Type B pancreatic cell (in vitro differentiated cells): ENCODE results near the gene CARHSP1. TPM values are rescaled to one million over a fixed set of nuclear protein-coding genes. Genes with fewer than 3 reads are reported as not detected.

Experiments
- DNase-seq: peaks from one replicate; pipeline ENCODE4 v3.0.0; 2021; ENCODE audit warnings: mixed read lengths; ENCODE audit not compliant: unreplicated experiment; ENCODE audit errors: extremely low spot score
- H3K27ac Mint-ChIP-seq: 2 replicates; pipeline ENCODE4 v1.8.0; 2021; ENCODE audit warnings: mild to moderate bottlenecking, mixed read lengths
- H3K27me3 Mint-ChIP-seq: 2 replicates; pipeline ENCODE4 v1.8.0; 2021; ENCODE audit warnings: mixed read lengths
- H3K36me3 Mint-ChIP-seq: 2 replicates; pipeline ENCODE4 v1.8.0; 2021; ENCODE audit warnings: mixed read lengths
- H3K4me1 Mint-ChIP-seq: one replicate; pipeline ENCODE4 v1.8.0; 2021; ENCODE audit warnings: mixed read lengths; ENCODE audit not compliant: unreplicated experiment
- H3K4me3 Mint-ChIP-seq: 2 replicates; pipeline ENCODE4 v1.8.0; 2021; ENCODE audit warnings: mild to moderate bottlenecking, mixed read lengths
- H3K9me3 Mint-ChIP-seq: 2 replicates; pipeline ENCODE4 v1.8.0; 2021; ENCODE audit warnings: mixed read lengths
- CTCF ChIP-seq: fragments of 200-600 bp; sonication (generic); conservative IDR thresholded peaks from 2 replicates; pipeline ENCODE4 v1.5.0; 2021; ENCODE audit warnings: antibody characterized with exemption, mild to moderate bottlenecking
- total RNA-seq: library from RNA; stranded (reverse); gene quantifications from 2 replicates; pipeline ENCODE4 v1.2.1, GENCODE V29; 2021; ENCODE audit warnings: low replicate concordance

CARHSP1 gene
- total RNA-seq, 1 donor from 2014 or later, result 84.6 TPM

DNA sequence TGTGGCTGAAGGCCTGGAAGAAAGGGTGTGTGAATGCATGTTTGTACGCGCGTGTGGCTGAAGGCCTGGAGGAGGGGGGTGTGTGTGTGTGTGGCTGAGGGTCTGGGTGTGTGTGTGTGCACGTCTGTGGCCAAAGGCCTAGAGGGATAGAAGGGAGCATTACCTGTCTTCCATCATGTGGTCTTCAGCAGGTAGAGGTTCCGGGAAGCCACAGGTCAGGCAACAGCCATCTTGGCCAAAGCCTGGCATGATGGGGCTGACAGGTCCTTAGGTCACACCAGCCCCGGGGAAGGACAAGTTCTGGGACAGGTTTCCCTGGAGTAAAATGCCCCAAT lies 18.6 kb upstream of the CARHSP1 start:
- Mint-ChIP-seq H3K9me3 (no peaks in the 10 kb centered on the region), H3K4me3 (no peak overlapping the region), H3K27me3 (no peaks in the 10 kb centered on the region), H3K36me3 (peaks cover 11% of the 10 kb centered on the region), H3K27ac (no peak overlapping the region), H3K4me1 (peaks cover 16% of the 10 kb centered on the region)
- no peak for TF ChIP-seq CTCF
- no peak for DNase-seq

DNA sequence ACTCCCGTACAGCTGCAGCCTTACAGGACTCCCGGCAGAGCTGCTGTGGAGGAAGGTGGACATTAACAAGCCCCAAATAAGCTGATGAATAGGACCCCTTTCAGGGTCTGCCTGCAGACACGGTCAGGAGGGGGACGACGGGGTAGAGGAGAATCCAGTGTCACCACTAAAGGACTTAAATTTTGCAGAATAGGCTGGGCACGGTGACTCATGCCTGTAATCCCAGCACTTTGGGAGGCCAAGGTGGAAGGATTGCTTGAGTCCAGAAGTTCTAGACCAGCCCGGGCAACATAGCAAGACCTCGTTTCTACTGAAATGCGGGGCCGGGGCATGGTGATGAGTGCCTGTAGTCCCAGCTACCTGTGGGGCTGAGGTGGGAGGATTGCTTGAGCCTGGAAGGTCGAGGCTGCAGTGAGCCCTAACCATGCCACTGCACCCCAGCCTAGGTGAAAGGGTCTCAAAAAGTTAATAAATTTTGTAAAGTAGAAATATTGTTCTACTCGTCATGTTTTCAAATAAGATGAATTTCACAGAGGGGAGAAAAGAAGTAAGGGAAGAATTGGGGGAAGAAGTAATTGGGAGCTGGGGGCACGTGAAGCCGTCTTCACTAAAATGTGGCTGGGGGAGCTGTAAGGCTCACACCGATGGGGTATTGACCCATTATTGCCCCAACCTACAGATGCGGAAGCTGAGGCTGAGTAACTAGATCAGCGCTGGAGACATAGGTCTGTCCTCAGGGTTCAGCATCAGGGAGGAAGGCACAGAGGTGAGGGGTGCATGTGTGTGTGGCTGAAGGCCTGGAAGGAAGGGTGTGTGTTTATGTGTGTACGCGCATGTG lies 18.0 kb upstream of the CARHSP1 start:
- peak overlapping the region; percentile 89 for H3K27ac Mint-ChIP-seq

GRCh38 chr16:8885674-8886592 lies 17.1 kb upstream of the CARHSP1 start:
- DNase-seq, result no peak
- H3K4me1 Mint-ChIP-seq, result peaks cover 16% of the 10 kb centered on the region
- peaks cover 11% of the 10 kb centered on the region for H3K36me3 Mint-ChIP-seq
- peak; percentile 43 for TF ChIP-seq CTCF
- H3K27me3 Mint-ChIP-seq, result no peaks in the 10 kb centered on the region
- H3K27ac Mint-ChIP-seq, result peak overlapping the region; percentile 89
- peak overlapping the region; percentile 22 for H3K4me3 Mint-ChIP-seq
- H3K9me3 Mint-ChIP-seq, result no peaks in the 10 kb centered on the region

More for the DNA sequence above, 18.0 kb upstream of the CARHSP1 start:
- TF ChIP-seq CTCF, result no peak
- no peak overlapping the region for H3K4me3 Mint-ChIP-seq
- H3K9me3 Mint-ChIP-seq, result no peaks in the 10 kb centered on the region
- DNase-seq, result no peak
- peaks cover 11% of the 10 kb centered on the region for H3K36me3 Mint-ChIP-seq
- no peaks in the 10 kb centered on the region for H3K27me3 Mint-ChIP-seq
- H3K4me1 Mint-ChIP-seq, result peaks cover 16% of the 10 kb centered on the region

DNA sequence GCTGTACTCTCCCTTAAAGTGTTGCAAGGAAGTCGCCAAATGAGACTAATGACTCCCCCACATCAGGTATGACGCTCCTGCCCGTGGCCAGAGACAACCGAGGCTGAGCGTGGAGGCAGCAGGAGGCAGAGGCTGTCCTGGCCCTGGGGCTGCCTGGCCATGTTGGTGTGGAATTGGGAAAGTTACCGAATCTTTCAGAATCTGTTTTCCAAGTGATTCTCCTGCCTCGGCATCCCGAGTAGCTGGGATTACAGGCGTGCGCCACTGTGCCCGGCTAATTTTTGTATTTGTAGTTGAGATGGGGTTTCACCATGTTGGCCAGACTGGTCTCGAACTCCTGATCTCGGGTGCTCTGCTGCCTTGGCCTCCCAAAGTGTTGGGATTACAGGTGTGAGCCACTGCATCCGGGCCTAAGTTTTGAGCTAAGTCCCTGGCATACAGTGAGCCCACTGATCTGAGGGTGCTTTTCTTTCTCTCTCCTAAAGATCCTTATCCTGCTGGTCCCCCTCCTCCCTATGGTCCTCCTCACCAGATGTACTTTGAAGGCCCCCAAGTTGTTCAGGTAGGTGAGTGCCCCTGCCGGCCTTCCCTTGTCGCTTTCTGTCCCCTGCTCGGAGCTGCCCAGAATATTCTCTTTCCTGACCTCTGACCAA lies 14.0 kb upstream of the CARHSP1 start:
- Mint-ChIP-seq H3K9me3 (no peaks in the 10 kb centered on the region), H3K4me1 (peaks cover 25% of the 10 kb centered on the region), H3K36me3 (peaks cover 6% of the 10 kb centered on the region), H3K4me3 (no peak overlapping the region), H3K27ac (no peak overlapping the region), H3K27me3 (no peaks in the 10 kb centered on the region)
- no peak for DNase-seq
- no peak for TF ChIP-seq CTCF

GRCh38 chr16:8882041-8882617 lies 13.3 kb upstream of the CARHSP1 start, which contains the start of gene LITAFD:
Gene LITAFD (plus strand): TSS chr16:8882351. CDS start chr16:8884356, 2,005 bp downstream.
- no peak for TF ChIP-seq CTCF
- no peaks in the 10 kb centered on the region for H3K9me3 Mint-ChIP-seq
- no peaks in the 10 kb centered on the region for H3K27me3 Mint-ChIP-seq
- H3K36me3 Mint-ChIP-seq, result peaks cover 3% of the 10 kb centered on the region
- H3K4me3 Mint-ChIP-seq, result no peak within 1 kb of the TSS
- H3K4me1 Mint-ChIP-seq, result peaks cover 25% of the 10 kb centered on the region
- no peak for DNase-seq
- no peak within 1 kb of the TSS for H3K27ac Mint-ChIP-seq
